GM23338 (cell line): ENCODE data around the gene CHST13. TPM values are rescaled to one million over a fixed set of nuclear protein-coding genes. Genes with fewer than 3 reads are reported as not detected.

ENCODE experiments used
- ATAC-seq: fragments of 200-7000 bp; cut with Tn5 transposase; 3 replicates; pipeline ENCODE4 v1.9.1; 2020
- DNase-seq: peaks from one replicate; pipeline ENCODE4 v3.0.0-alpha.2; 2015; ENCODE audit warnings: low spot score
- H2AFZ ChIP-seq: fragments of 200-600 bp; sonication (generic); 2 replicates; pipeline ENCODE4 v1.8.0; 2016; ENCODE audit warnings: antibody characterized with exemption, mild to moderate bottlenecking, moderate library complexity
- H3F3A ChIP-seq: fragments of 200-600 bp; sonication (generic); replicated peaks from 2 replicates; pipeline ENCODE4 v1.8.0; 2017; ENCODE audit warnings: antibody characterized with exemption, mixed run types, low read depth
- H3K27ac ChIP-seq: fragments of 200-600 bp; sonication (generic); 2 replicates; pipeline ENCODE4 v1.6.1; 2016; ENCODE audit warnings: low read depth
- H3K27me3 ChIP-seq: fragments of 200-600 bp; sonication (generic); 2 replicates; pipeline ENCODE4 v1.8.0; 2016; ENCODE audit warnings: mild to moderate bottlenecking, mixed run types, moderate library complexity; ENCODE audit not compliant: insufficient read depth
- H3K36me3 ChIP-seq: fragments of 200-600 bp; sonication (generic); 2 replicates; pipeline ENCODE4 v1.8.0; 2016; ENCODE audit warnings: mild to moderate bottlenecking; ENCODE audit not compliant: insufficient read depth
- H3K4me1 ChIP-seq: fragments of 200-600 bp; sonication (generic); 2 replicates; pipeline ENCODE4 v1.8.0; 2016; ENCODE audit warnings: mild to moderate bottlenecking, moderate library complexity; ENCODE audit not compliant: insufficient read depth
- H3K4me2 ChIP-seq: fragments of 200-600 bp; sonication (generic); 2 replicates; pipeline ENCODE4 v1.7.1; 2017; ENCODE audit warnings: mixed run types
- H3K4me3 ChIP-seq: fragments of 200-600 bp; sonication (generic); 2 replicates; pipeline ENCODE4 v1.6.1; 2016; ENCODE audit warnings: mixed run types
- H3K79me2 ChIP-seq: fragments of 200-600 bp; sonication (generic); replicated peaks from 2 replicates; pipeline ENCODE4 v1.8.0; 2017; ENCODE audit warnings: mild to moderate bottlenecking; ENCODE audit not compliant: insufficient read depth
- H3K9me2 ChIP-seq: fragments of 200-600 bp; sonication (generic); 2 replicates; pipeline ENCODE4 v1.8.0; 2017; ENCODE audit not compliant: insufficient read depth
- H4K20me1 ChIP-seq: fragments of 200-600 bp; sonication (generic); replicated peaks from 2 replicates; pipeline ENCODE4 v1.8.0; 2017; ENCODE audit warnings: mild to moderate bottlenecking; ENCODE audit not compliant: insufficient read depth
- H3K27ac Mint-ChIP-seq: 2 replicates; pipeline ENCODE4 v1.8.0; 2020; ENCODE audit warnings: inconsistent platforms, mild to moderate bottlenecking, moderate library complexity, mixed read lengths
- H3K27me3 Mint-ChIP-seq: 3 replicates; pipeline ENCODE4 v1.8.0; 2022; ENCODE audit warnings: low read depth, mild to moderate bottlenecking, moderate library complexity, mixed read lengths, inconsistent platforms; ENCODE audit not compliant: insufficient read depth, poor library complexity
- H3K36me3 Mint-ChIP-seq: 3 replicates; pipeline ENCODE4 v1.8.0; 2021; ENCODE audit warnings: low read depth, mild to moderate bottlenecking, inconsistent platforms, moderate library complexity, mixed read lengths
- H3K4me1 Mint-ChIP-seq: 3 replicates; pipeline ENCODE4 v1.8.0; 2020; ENCODE audit warnings: mild to moderate bottlenecking, inconsistent platforms, mixed read lengths
- H3K4me3 Mint-ChIP-seq: 3 replicates; pipeline ENCODE4 v1.8.0; 2021; ENCODE audit warnings: moderate library complexity, mild to moderate bottlenecking, inconsistent platforms, mixed read lengths
- H3K9me3 Mint-ChIP-seq: 3 replicates; pipeline ENCODE4 v1.8.0; 2020; ENCODE audit warnings: moderate library complexity, mild to moderate bottlenecking, inconsistent platforms, mixed read lengths
- CREB1 ChIP-seq: fragments of 250-450 bp; sonication (Bioruptor Pico); IDR thresholded peaks from 2 replicates; pipeline ENCODE4 v1.5.0; 2020; ENCODE audit warnings: low read depth, mild to moderate bottlenecking, moderate library complexity
- EZH2 ChIP-seq: fragments of 200-600 bp; sonication (generic); IDR thresholded peaks from one replicate; pipeline ENCODE4 v1.8.0; 2017; ENCODE audit warnings: antibody characterized with exemption, mild to moderate bottlenecking, low read depth; ENCODE audit not compliant: unreplicated experiment
- EZH2phosphoT487 ChIP-seq: fragments of 200-600 bp; sonication (generic); IDR thresholded peaks from one replicate; pipeline ENCODE4 v1.8.1; 2018; ENCODE audit warnings: antibody characterized with exemption; ENCODE audit not compliant: unreplicated experiment
- JUNB ChIP-seq: IDR thresholded peaks from one replicate; pipeline ENCODE4 v1.6.1; 2016; ENCODE audit warnings: antibody characterized with exemption; ENCODE audit not compliant: unreplicated experiment
- NANOG ChIP-seq: IDR thresholded peaks from 2 replicates; pipeline ENCODE4 v1.6.1; 2016; ENCODE audit warnings: antibody characterized with exemption, borderline replicate concordance
- POLR2AphosphoS5 ChIP-seq: IDR thresholded peaks from 2 replicates; pipeline ENCODE4 v1.6.1; 2016; ENCODE audit warnings: antibody characterized with exemption, low read depth
- STAT1 ChIP-seq: IDR thresholded peaks from one replicate; pipeline ENCODE4 v1.6.1; 2016; ENCODE audit warnings: antibody characterized with exemption; ENCODE audit not compliant: unreplicated experiment
- ZNF114 ChIP-seq: fragments of 250-450 bp; sonication (Bioruptor Pico); IDR thresholded peaks from 2 replicates; pipeline ENCODE4 v1.5.0; 2020; ENCODE audit warnings: mild to moderate bottlenecking, moderate library complexity
- ZNF331 ChIP-seq: fragments of 250-450 bp; sonication (Bioruptor Pico); IDR thresholded peaks from 2 replicates; pipeline ENCODE4 v1.5.0; 2020; ENCODE audit warnings: low read depth, mild to moderate bottlenecking, moderate library complexity
- polyA plus RNA-seq: library from polyadenylated mRNA; unstranded; fragments of >200 nt; fragmentation: Nextera tagmentation; extraction: Ambion mirVana; gene quantifications from 2 replicates; pipeline ENCODE4 v1.2.1, GENCODE V29; 2016
- total RNA-seq: library from RNA; depleted of rRNA; stranded (reverse); fragments of >200 nt; shearing (Covaris generic); gene quantifications from 2 replicates; pipeline ENCODE4 v1.2.3, GENCODE V29; 2014
- TF ChIP-seq, protein P1 (sequence below): IDR thresholded peaks from one replicate; pipeline ENCODE4 v1.6.1; 2018; ENCODE audit warnings: antibody characterized with exemption; ENCODE audit not compliant: unreplicated experiment
- TF ChIP-seq, protein P2 (sequence below): fragments of 250-450 bp; sonication (Bioruptor Pico); IDR thresholded peaks from 2 replicates; pipeline ENCODE4 v1.5.0; 2020; ENCODE audit warnings: mild to moderate bottlenecking, moderate library complexity
- TF ChIP-seq, protein P3 (sequence below), 2 experiments: fragments of 200-600 bp in 1 of 2; sonication (generic) in 1 of 2; conservative IDR thresholded peaks; 2 replicates each; pipeline versions ENCODE4 v1.5.1 to v1.6.1; 2016 to 2017; ENCODE audit warnings: antibody characterized with exemption in 2 of 2, low read depth in 2 of 2, mild to moderate bottlenecking in 2 of 2, moderate library complexity in 1 of 2

The CHST13 gene
- total and polyA plus RNA-seq, 2 experiments from 2014 or later = 3.7 to 8.4 TPM

DNA sequence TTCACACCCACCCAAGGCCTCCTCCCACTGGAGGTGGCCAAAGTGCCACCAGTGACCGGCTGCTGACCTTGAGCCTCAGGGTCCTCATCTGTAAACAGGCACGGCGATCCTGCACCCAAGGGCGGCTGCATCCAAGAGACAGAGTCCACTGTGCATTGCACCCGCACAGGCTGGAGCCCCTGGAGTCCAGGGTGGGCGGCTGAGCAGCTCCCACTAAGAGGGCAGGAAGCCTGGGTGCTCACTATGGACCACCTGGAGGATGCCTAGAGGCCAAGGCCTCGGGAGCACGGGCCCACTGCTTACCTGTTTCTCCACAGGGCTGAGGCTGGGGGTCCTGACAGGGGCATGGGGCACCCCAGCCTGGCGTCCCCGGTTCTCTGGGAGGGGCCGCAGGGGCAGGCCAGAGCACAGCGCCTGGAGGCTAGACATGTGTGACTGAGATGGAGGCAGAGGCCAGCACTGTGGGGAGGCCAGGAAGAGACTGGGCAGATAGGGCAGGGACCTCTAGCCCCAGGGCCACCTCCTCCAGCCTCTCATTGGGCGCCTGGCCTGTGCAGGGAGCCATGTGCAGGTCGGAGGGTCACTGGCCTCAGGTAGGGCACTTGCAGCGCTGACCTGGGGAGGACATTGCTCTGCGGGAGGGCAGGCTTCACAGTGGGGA, 6.5 kb upstream of the CHST13 start, which contains the start of gene UROC1:
Gene UROC1, minus strand, starts transcription at position 483 of the 661 bp plus-strand sequence. Its CDS starts 54 bp downstream, at position 429.
- H3K9me3 Mint-ChIP-seq = no peaks in the 10 kb centered on the region
- Histone ChIP-seq H3K79me2 (no peaks in the 10 kb centered on the region), H3K4me1 (no peaks in the 10 kb centered on the region), H3K36me3 (no peaks in the 10 kb centered on the region), H3K4me2 (no peak within 1 kb of the TSS), H3K9me2 (no peaks in the 10 kb centered on the region), H4K20me1 (no peaks in the 10 kb centered on the region), H2AFZ (no peak within 1 kb of the TSS), H3K4me3 (no peak within 1 kb of the TSS), H3K27me3 (no peaks in the 10 kb centered on the region), H3K27ac (no peak within 1 kb of the TSS), H3F3A (no peaks in the 10 kb centered on the region)
- no peak for DNase-seq
- TF ChIP-seq NANOG (no peak), JUNB (no peak), STAT1 (no peak), ZNF114 (CRISPR knock-in tag) (no peak), ZNF331 (CRISPR knock-in tag) (no peak), EZH2 (no peak), EZH2phosphoT487 (no peak), CREB1 (no peak), POLR2AphosphoS5 (no peak)
- TF ChIP-seq, protein P1, sequence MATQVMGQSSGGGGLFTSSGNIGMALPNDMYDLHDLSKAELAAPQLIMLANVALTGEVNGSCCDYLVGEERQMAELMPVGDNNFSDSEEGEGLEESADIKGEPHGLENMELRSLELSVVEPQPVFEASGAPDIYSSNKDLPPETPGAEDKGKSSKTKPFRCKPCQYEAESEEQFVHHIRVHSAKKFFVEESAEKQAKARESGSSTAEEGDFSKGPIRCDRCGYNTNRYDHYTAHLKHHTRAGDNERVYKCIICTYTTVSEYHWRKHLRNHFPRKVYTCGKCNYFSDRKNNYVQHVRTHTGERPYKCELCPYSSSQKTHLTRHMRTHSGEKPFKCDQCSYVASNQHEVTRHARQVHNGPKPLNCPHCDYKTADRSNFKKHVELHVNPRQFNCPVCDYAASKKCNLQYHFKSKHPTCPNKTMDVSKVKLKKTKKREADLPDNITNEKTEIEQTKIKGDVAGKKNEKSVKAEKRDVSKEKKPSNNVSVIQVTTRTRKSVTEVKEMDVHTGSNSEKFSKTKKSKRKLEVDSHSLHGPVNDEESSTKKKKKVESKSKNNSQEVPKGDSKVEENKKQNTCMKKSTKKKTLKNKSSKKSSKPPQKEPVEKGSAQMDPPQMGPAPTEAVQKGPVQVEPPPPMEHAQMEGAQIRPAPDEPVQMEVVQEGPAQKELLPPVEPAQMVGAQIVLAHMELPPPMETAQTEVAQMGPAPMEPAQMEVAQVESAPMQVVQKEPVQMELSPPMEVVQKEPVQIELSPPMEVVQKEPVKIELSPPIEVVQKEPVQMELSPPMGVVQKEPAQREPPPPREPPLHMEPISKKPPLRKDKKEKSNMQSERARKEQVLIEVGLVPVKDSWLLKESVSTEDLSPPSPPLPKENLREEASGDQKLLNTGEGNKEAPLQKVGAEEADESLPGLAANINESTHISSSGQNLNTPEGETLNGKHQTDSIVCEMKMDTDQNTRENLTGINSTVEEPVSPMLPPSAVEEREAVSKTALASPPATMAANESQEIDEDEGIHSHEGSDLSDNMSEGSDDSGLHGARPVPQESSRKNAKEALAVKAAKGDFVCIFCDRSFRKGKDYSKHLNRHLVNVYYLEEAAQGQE = no peak
- TF ChIP-seq, protein P2, sequence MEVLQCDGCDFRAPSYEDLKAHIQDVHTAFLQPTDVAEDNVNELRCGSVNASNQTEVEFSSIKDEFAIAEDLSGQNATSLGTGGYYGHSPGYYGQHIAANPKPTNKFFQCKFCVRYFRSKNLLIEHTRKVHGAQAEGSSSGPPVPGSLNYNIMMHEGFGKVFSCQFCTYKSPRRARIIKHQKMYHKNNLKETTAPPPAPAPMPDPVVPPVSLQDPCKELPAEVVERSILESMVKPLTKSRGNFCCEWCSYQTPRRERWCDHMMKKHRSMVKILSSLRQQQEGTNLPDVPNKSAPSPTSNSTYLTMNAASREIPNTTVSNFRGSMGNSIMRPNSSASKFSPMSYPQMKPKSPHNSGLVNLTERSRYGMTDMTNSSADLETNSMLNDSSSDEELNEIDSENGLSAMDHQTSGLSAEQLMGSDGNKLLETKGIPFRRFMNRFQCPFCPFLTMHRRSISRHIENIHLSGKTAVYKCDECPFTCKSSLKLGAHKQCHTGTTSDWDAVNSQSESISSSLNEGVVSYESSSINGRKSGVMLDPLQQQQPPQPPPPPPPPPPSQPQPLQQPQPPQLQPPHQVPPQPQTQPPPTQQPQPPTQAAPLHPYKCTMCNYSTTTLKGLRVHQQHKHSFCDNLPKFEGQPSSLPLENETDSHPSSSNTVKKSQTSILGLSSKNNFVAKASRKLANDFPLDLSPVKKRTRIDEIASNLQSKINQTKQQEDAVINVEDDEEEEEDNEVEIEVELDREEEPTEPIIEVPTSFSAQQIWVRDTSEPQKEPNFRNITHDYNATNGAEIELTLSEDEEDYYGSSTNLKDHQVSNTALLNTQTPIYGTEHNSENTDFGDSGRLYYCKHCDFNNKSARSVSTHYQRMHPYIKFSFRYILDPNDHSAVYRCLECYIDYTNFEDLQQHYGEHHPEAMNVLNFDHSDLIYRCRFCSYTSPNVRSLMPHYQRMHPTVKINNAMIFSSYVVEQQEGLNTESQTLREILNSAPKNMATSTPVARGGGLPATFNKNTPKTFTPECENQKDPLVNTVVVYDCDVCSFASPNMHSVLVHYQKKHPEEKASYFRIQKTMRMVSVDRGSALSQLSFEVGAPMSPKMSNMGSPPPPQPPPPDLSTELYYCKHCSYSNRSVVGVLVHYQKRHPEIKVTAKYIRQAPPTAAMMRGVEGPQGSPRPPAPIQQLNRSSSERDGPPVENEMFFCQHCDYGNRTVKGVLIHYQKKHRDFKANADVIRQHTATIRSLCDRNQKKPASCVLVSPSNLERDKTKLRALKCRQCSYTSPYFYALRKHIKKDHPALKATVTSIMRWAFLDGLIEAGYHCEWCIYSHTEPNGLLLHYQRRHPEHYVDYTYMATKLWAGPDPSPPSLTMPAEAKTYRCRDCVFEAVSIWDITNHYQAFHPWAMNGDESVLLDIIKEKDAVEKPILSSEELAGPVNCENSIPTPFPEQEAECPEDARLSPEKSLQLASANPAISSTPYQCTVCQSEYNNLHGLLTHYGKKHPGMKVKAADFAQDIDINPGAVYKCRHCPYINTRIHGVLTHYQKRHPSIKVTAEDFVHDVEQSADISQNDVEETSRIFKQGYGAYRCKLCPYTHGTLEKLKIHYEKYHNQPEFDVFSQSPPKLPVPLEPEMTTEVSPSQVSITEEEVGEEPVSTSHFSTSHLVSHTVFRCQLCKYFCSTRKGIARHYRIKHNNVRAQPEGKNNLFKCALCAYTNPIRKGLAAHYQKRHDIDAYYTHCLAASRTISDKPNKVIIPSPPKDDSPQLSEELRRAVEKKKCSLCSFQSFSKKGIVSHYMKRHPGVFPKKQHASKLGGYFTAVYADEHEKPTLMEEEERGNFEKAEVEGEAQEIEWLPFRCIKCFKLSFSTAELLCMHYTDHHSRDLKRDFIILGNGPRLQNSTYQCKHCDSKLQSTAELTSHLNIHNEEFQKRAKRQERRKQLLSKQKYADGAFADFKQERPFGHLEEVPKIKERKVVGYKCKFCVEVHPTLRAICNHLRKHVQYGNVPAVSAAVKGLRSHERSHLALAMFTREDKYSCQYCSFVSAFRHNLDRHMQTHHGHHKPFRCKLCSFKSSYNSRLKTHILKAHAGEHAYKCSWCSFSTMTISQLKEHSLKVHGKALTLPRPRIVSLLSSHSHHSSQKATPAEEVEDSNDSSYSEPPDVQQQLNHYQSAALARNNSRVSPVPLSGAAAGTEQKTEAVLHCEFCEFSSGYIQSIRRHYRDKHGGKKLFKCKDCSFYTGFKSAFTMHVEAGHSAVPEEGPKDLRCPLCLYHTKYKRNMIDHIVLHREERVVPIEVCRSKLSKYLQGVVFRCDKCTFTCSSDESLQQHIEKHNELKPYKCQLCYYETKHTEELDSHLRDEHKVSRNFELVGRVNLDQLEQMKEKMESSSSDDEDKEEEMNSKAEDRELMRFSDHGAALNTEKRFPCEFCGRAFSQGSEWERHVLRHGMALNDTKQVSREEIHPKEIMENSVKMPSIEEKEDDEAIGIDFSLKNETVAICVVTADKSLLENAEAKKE (CRISPR knock-in tag) = no peak
- TF ChIP-seq, protein P3, sequence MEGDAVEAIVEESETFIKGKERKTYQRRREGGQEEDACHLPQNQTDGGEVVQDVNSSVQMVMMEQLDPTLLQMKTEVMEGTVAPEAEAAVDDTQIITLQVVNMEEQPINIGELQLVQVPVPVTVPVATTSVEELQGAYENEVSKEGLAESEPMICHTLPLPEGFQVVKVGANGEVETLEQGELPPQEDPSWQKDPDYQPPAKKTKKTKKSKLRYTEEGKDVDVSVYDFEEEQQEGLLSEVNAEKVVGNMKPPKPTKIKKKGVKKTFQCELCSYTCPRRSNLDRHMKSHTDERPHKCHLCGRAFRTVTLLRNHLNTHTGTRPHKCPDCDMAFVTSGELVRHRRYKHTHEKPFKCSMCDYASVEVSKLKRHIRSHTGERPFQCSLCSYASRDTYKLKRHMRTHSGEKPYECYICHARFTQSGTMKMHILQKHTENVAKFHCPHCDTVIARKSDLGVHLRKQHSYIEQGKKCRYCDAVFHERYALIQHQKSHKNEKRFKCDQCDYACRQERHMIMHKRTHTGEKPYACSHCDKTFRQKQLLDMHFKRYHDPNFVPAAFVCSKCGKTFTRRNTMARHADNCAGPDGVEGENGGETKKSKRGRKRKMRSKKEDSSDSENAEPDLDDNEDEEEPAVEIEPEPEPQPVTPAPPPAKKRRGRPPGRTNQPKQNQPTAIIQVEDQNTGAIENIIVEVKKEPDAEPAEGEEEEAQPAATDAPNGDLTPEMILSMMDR (conservative IDR thresholded peaks at IDR 0.05; ENCODE audit: low read depth in 2 of 2) = no peak
- H3K4me1 Mint-ChIP-seq = no peaks in the 10 kb centered on the region
- no peak for ATAC-seq
- H3K4me3 Mint-ChIP-seq = no peak within 1 kb of the TSS
- H3K27me3 Mint-ChIP-seq = peaks cover 6% of the 10 kb centered on the region
- H3K36me3 Mint-ChIP-seq = no peaks in the 10 kb centered on the region
- no peak within 1 kb of the TSS; the same call in 1 of the 2 replicates for H3K27ac Mint-ChIP-seq
